Mesothelial cell of epicardium (in vitro differentiated cells): ENCODE measurements around the gene RCOR2. TPM values are rescaled to one million over a fixed set of nuclear protein-coding genes. Genes with fewer than 3 reads are reported as not detected.

Source experiments
- DNase-seq, 2 experiments: peaks; one replicate each; pipeline ENCODE4 v3.0.0; 2021; ENCODE audit warnings: low spot score in 2 of 2; ENCODE audit not compliant: unreplicated experiment in 2 of 2
- H3K27ac Mint-ChIP-seq: 2 replicates; pipeline ENCODE4 v1.8.0; 2021; ENCODE audit warnings: mixed read lengths
- H3K27me3 Mint-ChIP-seq: 2 replicates; pipeline ENCODE4 v1.8.0; 2021; ENCODE audit warnings: low read depth, mixed read lengths
- H3K36me3 Mint-ChIP-seq: 2 replicates; pipeline ENCODE4 v1.8.0; 2021; ENCODE audit warnings: mixed read lengths
- H3K4me1 Mint-ChIP-seq: 2 replicates; pipeline ENCODE4 v1.8.0; 2021; ENCODE audit warnings: mixed read lengths
- H3K4me3 Mint-ChIP-seq: 2 replicates; pipeline ENCODE4 v1.8.0; 2021; ENCODE audit warnings: mild to moderate bottlenecking, moderate library complexity, mixed read lengths
- H3K9me3 Mint-ChIP-seq: 2 replicates; pipeline ENCODE4 v1.8.0; 2021; ENCODE audit warnings: mixed read lengths
- CTCF ChIP-seq: fragments of 200-600 bp; sonication (generic); IDR thresholded peaks from one replicate; pipeline ENCODE4 v1.5.0; 2021; ENCODE audit warnings: antibody characterized with exemption; ENCODE audit not compliant: unreplicated experiment
- total RNA-seq: library from RNA; stranded (reverse); gene quantifications from 3 replicates; pipeline ENCODE4 v1.2.1, GENCODE V29; 2021

Gene RCOR2
- total RNA-seq, 1 donor from 2014 or later, result 30.6 TPM

- Mint-ChIP-seq H3K27ac (peak overlapping the region; percentile 91), H3K27me3 (no peaks in the 10 kb centered on the region), H3K36me3 (peaks cover 7% of the 10 kb centered on the region), H3K9me3 (no peaks in the 10 kb centered on the region), H3K4me3 (no peak overlapping the region), H3K4me1 (peaks cover 33% of the 10 kb centered on the region)
- no peak for TF ChIP-seq CTCF
- no peak for DNase-seq
Observed at GRCh38 chr11:63911440-63911839, 5.5 kb downstream of the RCOR2 start.

GRCh38 chr11:63910675-63911074 lies 6.3 kb downstream of the RCOR2 start:
- no peak for DNase-seq
- Mint-ChIP-seq H3K4me3 (peak overlapping the region; percentile 1), H3K27ac (peak overlapping the region; percentile 91), H3K36me3 (peaks cover 10% of the 10 kb centered on the region), H3K9me3 (no peaks in the 10 kb centered on the region), H3K27me3 (no peaks in the 10 kb centered on the region), H3K4me1 (peaks cover 30% of the 10 kb centered on the region)
- no peak for TF ChIP-seq CTCF

GRCh38 chr11:63909591-63910506 lies 7.1 kb downstream of the RCOR2 start:
- peaks cover 27% of the 10 kb centered on the region for H3K4me1 Mint-ChIP-seq
- no peak for TF ChIP-seq CTCF

GRCh38 chr11:63908631-63909401 lies 8.1 kb downstream of the RCOR2 start:
- DNase-seq, result no peak
- H3K4me3 Mint-ChIP-seq, result no peak overlapping the region
- H3K36me3 Mint-ChIP-seq, result peaks cover 12% of the 10 kb centered on the region
- peaks cover 27% of the 10 kb centered on the region for H3K4me1 Mint-ChIP-seq
- TF ChIP-seq CTCF, result no peak
- peak overlapping the region; percentile 59 for H3K27ac Mint-ChIP-seq
- H3K9me3 Mint-ChIP-seq, result no peaks in the 10 kb centered on the region
- H3K27me3 Mint-ChIP-seq, result no peaks in the 10 kb centered on the region

More at GRCh38 chr11:63909591-63910506, 7.1 kb downstream of the RCOR2 start:
- peak overlapping the region; percentile 90 for H3K27ac Mint-ChIP-seq
- H3K9me3 Mint-ChIP-seq, result no peaks in the 10 kb centered on the region
- no peaks in the 10 kb centered on the region for H3K27me3 Mint-ChIP-seq
- no peak for DNase-seq
- H3K36me3 Mint-ChIP-seq, result peaks cover 10% of the 10 kb centered on the region
- H3K4me3 Mint-ChIP-seq, result no peak overlapping the region

- no peak overlapping the region for H3K4me3 Mint-ChIP-seq
- H3K27ac Mint-ChIP-seq, result peak overlapping the region; percentile 16
- H3K27me3 Mint-ChIP-seq, result no peaks in the 10 kb centered on the region
- H3K36me3 Mint-ChIP-seq, result peaks cover 16% of the 10 kb centered on the region
- peaks cover 27% of the 10 kb centered on the region for H3K4me1 Mint-ChIP-seq
- H3K9me3 Mint-ChIP-seq, result no peaks in the 10 kb centered on the region
- TF ChIP-seq CTCF, result no peak
- no peak for DNase-seq
Observed at GRCh38 chr11:63907808-63908530, 9.0 kb downstream of the RCOR2 start.
